Measurements from ENCODE around the gene FGGY.

DNA sequence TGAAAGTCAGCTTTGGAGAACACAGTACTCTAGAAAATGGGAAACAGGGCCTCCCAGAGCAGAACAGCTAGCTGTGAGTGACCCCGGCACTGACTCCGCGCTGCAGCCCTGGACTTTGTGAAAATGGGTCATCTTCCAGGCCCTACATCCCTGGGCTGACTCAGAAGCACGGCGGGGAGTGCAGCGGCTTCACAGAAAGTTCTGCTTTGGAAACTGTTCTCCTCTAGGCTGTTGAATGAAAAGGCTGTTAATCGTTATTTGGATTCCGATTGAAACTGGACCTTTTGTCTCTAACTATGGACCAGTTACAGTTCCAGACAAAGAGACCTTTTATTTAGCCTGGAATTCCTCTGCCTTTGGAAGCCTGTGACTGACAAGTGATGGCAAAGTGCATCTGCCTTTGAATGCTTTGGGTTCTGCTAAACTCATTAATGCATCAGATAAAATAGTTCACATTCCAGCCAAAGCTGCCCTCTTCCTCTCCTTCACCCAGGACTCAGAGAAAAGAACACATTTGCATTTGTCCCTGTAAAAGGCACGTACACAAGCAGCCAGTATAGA is 372.9 kb downstream of the FGGY start:
- TF ChIP-seq POLR2A (IDR thresholded peaks at IDR 0.05; ENCODE audit: low read length) (no peak), GATA1 (IDR thresholded peaks at IDR 0.05; ENCODE audit: low read depth, low read length) (no peak)
